Esophagus squamous epithelium (tissue), 5 donors: ENCODE data around the gene RNF168. TPM values are rescaled to one million over a fixed set of nuclear protein-coding genes. Genes with fewer than 3 reads are reported as not detected.
A peak's percentile ranks its signal among the peaks of the same experiment; 100 is the strongest.
"Not testable (repeated sequence)": the region's sequence is repeated elsewhere in the genome, so short reads cannot be mapped to it uniquely, and the experiment has no call there.

ENCODE experiments used
- DNase-seq: peaks from one replicate; lab custom pipeline; 2025; lab: John Stamatoyannopoulos, UW
- H3K27ac ChIP-seq, 4 donors: fragments of 200-600 bp; sonication (generic); one replicate each; pipeline ENCODE4 v1.5.1; 2016 to 2019; ENCODE audit warnings: mild to moderate bottlenecking in 1 of 4
- H3K27me3 ChIP-seq, 4 donors: fragments of 200-600 bp; sonication (generic); 1 replicate in 3 of 4; 2 replicates in 1 of 4; pipeline versions ENCODE4 v1.5.1 to v1.6.0; 2017 to 2021; ENCODE audit warnings: antibody characterized with exemption in 1 of 4
- H3K36me3 ChIP-seq, 3 donors: fragments of 200-600 bp; sonication (generic); one replicate each; pipeline ENCODE4 v1.5.1; 2016 to 2019
- H3K4me1 ChIP-seq, 3 donors: fragments of 200-600 bp; sonication (generic); one replicate each; pipeline ENCODE4 v1.5.1; 2017 to 2019
- H3K4me3 ChIP-seq, 4 donors: fragments of 200-600 bp; sonication (generic); 1 replicate in 3 of 4; 2 replicates in 1 of 4; pipeline ENCODE4 v1.5.1; 2016 to 2019; ENCODE audit warnings: mild to moderate bottlenecking in 2 of 4, moderate library complexity in 1 of 4
- H3K9me3 ChIP-seq, 3 donors: fragments of 200-600 bp; sonication (generic); one replicate each; pipeline ENCODE4 v1.5.1; 2016 to 2019
- POLR2A ChIP-seq, 4 donors: fragments of 450-650 bp; IDR thresholded peaks; one replicate each; pipeline ENCODE4 v1.6.1; 2017; ENCODE audit warnings: antibody characterized with exemption in 4 of 4, mild to moderate bottlenecking in 4 of 4, moderate library complexity in 3 of 4
- WGBS, 2 donors: methylation state at CpG; one replicate each; pipeline ENCODE4 v1.1.5; 2018; 5-methylcytosine and 5-hydroxymethylcytosine counted together
- intact Hi-C: fragments of 100-400 bp; cut with DNase I; formaldehyde crosslinking; loops from one replicate; pipeline ENCODE4 v1.15.0; 2022
- total RNA-seq, 4 donors: library from RNA; depleted of rRNA; stranded (reverse); fragments of >200 nt; gene quantifications; one replicate each; pipeline ENCODE4 v1.1.0, GENCODE V29; 2016
- TF ChIP-seq, protein P1 (sequence below), 6 experiments: fragments of 450-650 bp in 4 of 6; fragments of 200-600 bp in 2 of 6; sonication (generic) in 2 of 6; IDR thresholded peaks; one replicate each; pipeline ENCODE4 v1.5.1; 2016 to 2019; ENCODE audit warnings: antibody characterized with exemption in 6 of 6, mild to moderate bottlenecking in 4 of 6, moderate library complexity in 4 of 6
- donor health status: DM: yes; HTN: yes; CAD: no.

RNF168 gene
- 10 to 100 TPM; 13.0 to 23.8 (median 19.6) TPM for total RNA-seq

GRCh38 chr3:196503196-196504076 is at the start of gene RNF168:
RNF168 (minus strand) TSS chr3:196503768; CDS start chr3:196503173, 595 bp downstream.
- intact Hi-C loops, result loop anchor here (5.0 kb wide), 1 partner anchor 71 kb away; the partner anchor contains the start of gene UBXN7
- Histone ChIP-seq H3K27ac (peak within 1 kb of the TSS; percentile 94 to 98 (median 98)), H3K9me3 (no peaks in the 10 kb centered on the region), H3K4me3 (peak within 1 kb of the TSS; percentile 79 to 97 (median 86)), H3K4me1 (peaks cover 12 to 51% (median 15%) of the 10 kb centered on the region in 3 donors), H3K27me3 (no peaks in the 10 kb centered on the region), H3K36me3 (peaks cover 0 to 1% (median 0%) of the 10 kb centered on the region in 3 donors)
- WGBS, 2 donors, result 0 to 2% methylated on average over 12 to 20 of the region's 75 CpGs
- peak in 3 of 4 donors; percentile 79 to 98 (median 97) for TF ChIP-seq POLR2A (IDR thresholded peaks at IDR 0.05)
- TF ChIP-seq, protein P1, sequence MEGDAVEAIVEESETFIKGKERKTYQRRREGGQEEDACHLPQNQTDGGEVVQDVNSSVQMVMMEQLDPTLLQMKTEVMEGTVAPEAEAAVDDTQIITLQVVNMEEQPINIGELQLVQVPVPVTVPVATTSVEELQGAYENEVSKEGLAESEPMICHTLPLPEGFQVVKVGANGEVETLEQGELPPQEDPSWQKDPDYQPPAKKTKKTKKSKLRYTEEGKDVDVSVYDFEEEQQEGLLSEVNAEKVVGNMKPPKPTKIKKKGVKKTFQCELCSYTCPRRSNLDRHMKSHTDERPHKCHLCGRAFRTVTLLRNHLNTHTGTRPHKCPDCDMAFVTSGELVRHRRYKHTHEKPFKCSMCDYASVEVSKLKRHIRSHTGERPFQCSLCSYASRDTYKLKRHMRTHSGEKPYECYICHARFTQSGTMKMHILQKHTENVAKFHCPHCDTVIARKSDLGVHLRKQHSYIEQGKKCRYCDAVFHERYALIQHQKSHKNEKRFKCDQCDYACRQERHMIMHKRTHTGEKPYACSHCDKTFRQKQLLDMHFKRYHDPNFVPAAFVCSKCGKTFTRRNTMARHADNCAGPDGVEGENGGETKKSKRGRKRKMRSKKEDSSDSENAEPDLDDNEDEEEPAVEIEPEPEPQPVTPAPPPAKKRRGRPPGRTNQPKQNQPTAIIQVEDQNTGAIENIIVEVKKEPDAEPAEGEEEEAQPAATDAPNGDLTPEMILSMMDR (IDR thresholded peaks at IDR 0.05), result peak in 2 of 6 experiments; percentile 5 to 11
- DNase-seq, result peak; percentile 53

DNA sequence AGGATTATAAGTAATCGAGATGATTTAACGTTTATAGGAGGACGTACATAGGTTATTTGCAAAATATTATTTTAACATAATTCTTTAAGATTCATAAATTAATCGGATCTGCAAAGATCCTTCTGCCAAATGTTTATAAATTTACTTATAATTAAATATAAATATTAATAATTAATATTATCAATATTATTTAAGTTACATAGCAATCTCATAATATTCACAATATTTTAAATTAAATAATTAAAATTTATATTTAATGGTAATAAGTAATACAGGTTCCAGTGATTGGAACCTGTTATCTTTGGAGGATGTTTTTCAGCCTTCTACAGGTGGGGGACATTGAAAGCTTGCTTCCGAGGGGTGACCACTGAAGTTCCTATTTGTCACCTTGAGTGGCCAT is 48.7 kb upstream of the RNF168 start:
- no peaks in the 10 kb centered on the region for H3K4me1 ChIP-seq
- no peaks in the 10 kb centered on the region for H3K27me3 ChIP-seq
- H3K9me3 ChIP-seq, result peaks cover 0 to 12% (median 6%) of the 10 kb centered on the region in 3 donors
- TF ChIP-seq POLR2A (IDR thresholded peaks at IDR 0.05), result no peak
- TF ChIP-seq, protein P1 (IDR thresholded peaks at IDR 0.05), result no peak
- DNase-seq, result no peak
- intact Hi-C loops, result no loop called here
- H3K36me3 ChIP-seq, result peaks cover 0 to 25% (median 0%) of the 10 kb centered on the region in 3 donors
- no peak overlapping the region for H3K27ac ChIP-seq
- 95 to 96% methylated on average over 5 of the region's 5 CpGs for WGBS, 2 donors
- no peak overlapping the region for H3K4me3 ChIP-seq

DNA sequence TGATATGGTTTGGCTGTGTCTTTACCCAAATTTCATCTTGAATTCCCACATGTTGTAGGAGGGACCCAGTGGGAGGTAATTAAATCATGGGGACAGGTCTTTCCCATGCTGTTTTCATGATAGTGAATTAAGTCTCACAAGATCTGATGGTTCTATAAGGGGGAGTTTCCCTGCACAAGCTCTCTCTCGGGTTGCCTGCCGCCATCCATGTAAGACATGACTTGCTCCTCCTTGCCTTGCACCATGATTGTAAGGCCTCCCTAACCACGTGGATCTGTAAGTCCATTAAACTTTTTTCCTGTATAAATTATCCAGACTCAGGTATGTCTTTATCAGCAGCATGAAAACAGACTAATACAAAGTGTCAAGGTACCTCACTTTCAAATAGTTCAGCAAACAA is 46.6 kb upstream of the RNF168 start:
- peaks cover 0 to 20% (median 0%) of the 10 kb centered on the region in 3 donors for H3K36me3 ChIP-seq
- H3K27me3 ChIP-seq, DNase-seq, H3K4me1 ChIP-seq, intact Hi-C loops, H3K27ac ChIP-seq, H3K4me3 ChIP-seq: not testable (repeated sequence)
- H3K9me3 ChIP-seq, result peaks cover 0 to 12% (median 6%) of the 10 kb centered on the region in 3 donors
- WGBS, 2 donors, result 77 to 88% methylated on average over 3 of the region's 3 CpGs

- DNase-seq, H3K27ac ChIP-seq, H3K4me3 ChIP-seq, intact Hi-C loops, H3K27me3 ChIP-seq, H3K4me1 ChIP-seq: not testable (repeated sequence)
- Histone ChIP-seq H3K9me3 (peaks cover 0 to 12% (median 6%) of the 10 kb centered on the region in 3 donors), H3K36me3 (peaks cover 0 to 17% (median 0%) of the 10 kb centered on the region in 3 donors)
- WGBS, 2 donors, result 67% methylated on average over 1 of the region's 1 CpG; no CpG with 5 or more reads in 1 of the 2 donors
These were observed 45.7 kb upstream of the RNF168 start for GRCh38 chr3:196549312-196549711.

GRCh38 chr3:196547067-196547466 is 43.5 kb upstream of the RNF168 start:
- no peak for DNase-seq
- Histone ChIP-seq H3K9me3 (peaks cover 0 to 12% (median 6%) of the 10 kb centered on the region in 3 donors), H3K4me3 (no peak overlapping the region), H3K27ac (no peak overlapping the region), H3K27me3 (no peaks in the 10 kb centered on the region), H3K4me1 (peaks cover 0 to 4% (median 0%) of the 10 kb centered on the region in 3 donors), H3K36me3 (no peaks in the 10 kb centered on the region)
- intact Hi-C loops, result no loop called here
- TF ChIP-seq POLR2A (IDR thresholded peaks at IDR 0.05), result no peak
- TF ChIP-seq, protein P1 (IDR thresholded peaks at IDR 0.05), result no peak
- WGBS, 2 donors, result 90 to 100% methylated on average over 1 of the region's 2 CpGs

GRCh38 chr3:196546537-196546936 is 43.0 kb upstream of the RNF168 start:
- 41 to 54% methylated on average over 5 of the region's 5 CpGs for WGBS, 2 donors
- no peak for TF ChIP-seq POLR2A (IDR thresholded peaks at IDR 0.05)
- TF ChIP-seq, protein P1 (IDR thresholded peaks at IDR 0.05), result no peak
- Histone ChIP-seq H3K9me3 (peaks cover 0 to 12% (median 6%) of the 10 kb centered on the region in 3 donors), H3K27ac (no peak overlapping the region), H3K36me3 (no peaks in the 10 kb centered on the region), H3K4me3 (no peak overlapping the region), H3K27me3 (no peaks in the 10 kb centered on the region), H3K4me1 (peaks cover 0 to 4% (median 0%) of the 10 kb centered on the region in 3 donors)
- intact Hi-C loops, result no loop called here
- no peak for DNase-seq
